Stimulated activated naive CD8-positive, alpha-beta T cell treated with anti-CD3 and anti-CD28 coated beads, Interleukin-15, Interleukin-2, amounts not matched to agents 100 ng/mL and 50 ng/mL, for 24 hours (primary cell): ENCODE measurements around the gene CETN2.
A peak's percentile ranks its signal among the peaks of the same experiment; 100 is the strongest.
"Not testable (repeated sequence)": the region's sequence is repeated elsewhere in the genome, so short reads cannot be mapped to it uniquely, and the experiment has no call there.

Experiments
- H3K27ac Mint-ChIP-seq: one replicate; pipeline ENCODE4 v1.8.0; 2021; ENCODE audit warnings: mild to moderate bottlenecking, mixed read lengths
- H3K27me3 Mint-ChIP-seq: one replicate; pipeline ENCODE4 v1.8.0; 2021; ENCODE audit warnings: mixed read lengths
- H3K36me3 Mint-ChIP-seq: one replicate; pipeline ENCODE4 v1.8.0; 2021; ENCODE audit warnings: low read depth, mixed read lengths
- H3K4me1 Mint-ChIP-seq: one replicate; pipeline ENCODE4 v1.8.0; 2021; ENCODE audit warnings: low read depth, mixed read lengths
- H3K4me3 Mint-ChIP-seq: one replicate; pipeline ENCODE4 v1.8.0; 2021; ENCODE audit warnings: mild to moderate bottlenecking, mixed read lengths
- H3K9me3 Mint-ChIP-seq: one replicate; pipeline ENCODE4 v1.8.0; 2021; ENCODE audit warnings: mixed read lengths

CETN2 gene

GRCh38 chrX:152845618-152846240, 15.2 kb upstream of the CETN2 start:
- H3K27me3 Mint-ChIP-seq, result no peaks in the 10 kb centered on the region
- peaks cover 11% of the 10 kb centered on the region for H3K36me3 Mint-ChIP-seq
- no peak overlapping the region for H3K27ac Mint-ChIP-seq
- H3K9me3 Mint-ChIP-seq, result no peaks in the 10 kb centered on the region
- H3K4me3 Mint-ChIP-seq, result no peak overlapping the region
- no peaks in the 10 kb centered on the region for H3K4me1 Mint-ChIP-seq

- H3K27me3 Mint-ChIP-seq, result no peaks in the 10 kb centered on the region
- no peaks in the 10 kb centered on the region for H3K4me1 Mint-ChIP-seq
- no peaks in the 10 kb centered on the region for H3K9me3 Mint-ChIP-seq
- H3K27ac Mint-ChIP-seq, result no peak overlapping the region
- H3K36me3 Mint-ChIP-seq, result peaks cover 10% of the 10 kb centered on the region
- H3K4me3 Mint-ChIP-seq, result no peak overlapping the region
Observed at GRCh38 chrX:152844256-152844655, 13.7 kb upstream of the CETN2 start.

GRCh38 chrX:152843852-152844251, 13.3 kb upstream of the CETN2 start:
- Mint-ChIP-seq H3K9me3 (no peaks in the 10 kb centered on the region), H3K27ac (no peak overlapping the region)

GRCh38 chrX:152842772-152843338, 12.3 kb upstream of the CETN2 start:
- Mint-ChIP-seq H3K4me3 (no peak overlapping the region), H3K36me3 (peaks cover 6% of the 10 kb centered on the region), H3K4me1 (peaks cover 6% of the 10 kb centered on the region), H3K27ac (no peak overlapping the region), H3K9me3 (no peaks in the 10 kb centered on the region), H3K27me3 (no peaks in the 10 kb centered on the region)

More at GRCh38 chrX:152843852-152844251, 13.3 kb upstream of the CETN2 start:
- Mint-ChIP-seq H3K27me3 (no peaks in the 10 kb centered on the region), H3K36me3 (peaks cover 8% of the 10 kb centered on the region), H3K4me1 (no peaks in the 10 kb centered on the region), H3K4me3 (no peak overlapping the region)

GRCh38 chrX:152835470-152835869, 4.9 kb upstream of the CETN2 start:
- H3K27ac Mint-ChIP-seq, H3K27me3 Mint-ChIP-seq, H3K9me3 Mint-ChIP-seq, H3K4me3 Mint-ChIP-seq: not testable (repeated sequence)
- Mint-ChIP-seq H3K36me3 (peaks cover 17% of the 10 kb centered on the region), H3K4me1 (peaks cover 24% of the 10 kb centered on the region)

GRCh38 chrX:152833378-152833777, 2.8 kb upstream of the CETN2 start:
- no peak overlapping the region for H3K27ac Mint-ChIP-seq
- peaks cover 21% of the 10 kb centered on the region for H3K4me1 Mint-ChIP-seq
- peaks cover 14% of the 10 kb centered on the region for H3K36me3 Mint-ChIP-seq
- H3K9me3 Mint-ChIP-seq, result no peaks in the 10 kb centered on the region
- H3K27me3 Mint-ChIP-seq, result no peaks in the 10 kb centered on the region
- no peak overlapping the region for H3K4me3 Mint-ChIP-seq

GRCh38 chrX:152832520-152832919, 2.0 kb upstream of the CETN2 start:
- H3K36me3 Mint-ChIP-seq, result peaks cover 10% of the 10 kb centered on the region
- no peaks in the 10 kb centered on the region for H3K27me3 Mint-ChIP-seq
- H3K27ac Mint-ChIP-seq, result peak overlapping the region; percentile 65
- no peaks in the 10 kb centered on the region for H3K9me3 Mint-ChIP-seq
- H3K4me1 Mint-ChIP-seq, result peaks cover 18% of the 10 kb centered on the region
- H3K4me3 Mint-ChIP-seq, result peak overlapping the region; percentile 92

- H3K27ac Mint-ChIP-seq, result peak overlapping the region; percentile 89
- peaks cover 18% of the 10 kb centered on the region for H3K4me1 Mint-ChIP-seq
- peaks cover 10% of the 10 kb centered on the region for H3K36me3 Mint-ChIP-seq
- H3K9me3 Mint-ChIP-seq, result no peaks in the 10 kb centered on the region
- H3K27me3 Mint-ChIP-seq, result no peaks in the 10 kb centered on the region
- H3K4me3 Mint-ChIP-seq, result peak overlapping the region; percentile 92
Observed at GRCh38 chrX:152831391-152831790, 834 bp upstream of the CETN2 start.

GRCh38 chrX:152824841-152825374, 5.6 kb downstream of the CETN2 start:
- H3K4me3 Mint-ChIP-seq, result no peak overlapping the region
- no peaks in the 10 kb centered on the region for H3K36me3 Mint-ChIP-seq
- no peaks in the 10 kb centered on the region for H3K4me1 Mint-ChIP-seq
- no peaks in the 10 kb centered on the region for H3K9me3 Mint-ChIP-seq
- no peak overlapping the region for H3K27ac Mint-ChIP-seq
- H3K27me3 Mint-ChIP-seq, result peaks cover 12% of the 10 kb centered on the region

- Mint-ChIP-seq H3K9me3 (no peaks in the 10 kb centered on the region), H3K36me3 (no peaks in the 10 kb centered on the region), H3K27me3 (peaks cover 12% of the 10 kb centered on the region), H3K27ac (no peak overlapping the region), H3K4me1 (no peaks in the 10 kb centered on the region), H3K4me3 (no peak overlapping the region)
Observed at GRCh38 chrX:152823657-152824056, 6.9 kb downstream of the CETN2 start.

GRCh38 chrX:152822383-152823086, 8.0 kb downstream of the CETN2 start:
- no peaks in the 10 kb centered on the region for H3K36me3 Mint-ChIP-seq

GRCh38 chrX:152821145-152821765, 9.3 kb downstream of the CETN2 start:
- Mint-ChIP-seq H3K27ac (no peak overlapping the region), H3K4me3 (no peak overlapping the region), H3K27me3 (peaks cover 12% of the 10 kb centered on the region), H3K36me3 (no peaks in the 10 kb centered on the region), H3K9me3 (no peaks in the 10 kb centered on the region), H3K4me1 (no peaks in the 10 kb centered on the region)

More at GRCh38 chrX:152822383-152823086, 8.0 kb downstream of the CETN2 start:
- H3K27me3 Mint-ChIP-seq, result peaks cover 12% of the 10 kb centered on the region
- H3K4me3 Mint-ChIP-seq, result no peak overlapping the region
- no peak overlapping the region for H3K27ac Mint-ChIP-seq
- H3K9me3 Mint-ChIP-seq, result no peaks in the 10 kb centered on the region
- no peaks in the 10 kb centered on the region for H3K4me1 Mint-ChIP-seq

- H3K4me1 Mint-ChIP-seq, result no peaks in the 10 kb centered on the region
- H3K36me3 Mint-ChIP-seq, result no peaks in the 10 kb centered on the region
- no peak overlapping the region for H3K27ac Mint-ChIP-seq
- H3K4me3 Mint-ChIP-seq, result no peak overlapping the region
- H3K9me3 Mint-ChIP-seq, result no peaks in the 10 kb centered on the region
- H3K27me3 Mint-ChIP-seq, result peaks cover 12% of the 10 kb centered on the region
Observed at GRCh38 chrX:152819732-152820131, 10.8 kb downstream of the CETN2 start.

- Mint-ChIP-seq H3K27me3 (peaks cover 12% of the 10 kb centered on the region), H3K9me3 (no peaks in the 10 kb centered on the region), H3K4me1 (no peaks in the 10 kb centered on the region), H3K27ac (no peak overlapping the region), H3K36me3 (no peaks in the 10 kb centered on the region), H3K4me3 (no peak overlapping the region)
Observed at GRCh38 chrX:152819266-152819665, 11.3 kb downstream of the CETN2 start.

GRCh38 chrX:152818356-152818755, 12.2 kb downstream of the CETN2 start:
- H3K27me3 Mint-ChIP-seq, result peaks cover 12% of the 10 kb centered on the region
- H3K4me3 Mint-ChIP-seq, result no peak overlapping the region
- no peaks in the 10 kb centered on the region for H3K36me3 Mint-ChIP-seq
- no peaks in the 10 kb centered on the region for H3K4me1 Mint-ChIP-seq
- H3K27ac Mint-ChIP-seq, result no peak overlapping the region
- H3K9me3 Mint-ChIP-seq, result no peaks in the 10 kb centered on the region
